22Rv1 (cell line): Measurements from ENCODE around the gene USP13.

Experiments
- CTCF ChIP-seq: fragments of 450-650 bp; IDR thresholded peaks from 2 replicates; pipeline ENCODE4 v1.5.1; 2017; ENCODE audit warnings: mild to moderate bottlenecking
- ZFX ChIP-seq: fragments of 450-650 bp; IDR thresholded peaks from 2 replicates; pipeline ENCODE4 v1.6.1; 2017; ENCODE audit warnings: antibody characterized with exemption, borderline replicate concordance

- TF ChIP-seq CTCF (no peak), ZFX (no peak)
These were observed 112.6 kb downstream of the USP13 start for GRCh38 chr3:179765396-179765795.
